ENCODE data around the gene H6PD.

- TF ChIP-seq CTCF (IDR thresholded peaks at IDR 0.05; ENCODE audit: low read depth, low read length, missing input control) (peak; percentile 67), MAX (IDR thresholded peaks at IDR 0.05) (no peak), REST (IDR thresholded peaks at IDR 0.05) (peak; percentile 20), SP1 (IDR thresholded peaks at IDR 0.05) (peak; percentile 32), TAF1 (conservative IDR thresholded peaks at IDR 0.05) (no peak), ATF3 (IDR thresholded peaks at IDR 0.05) (no peak), RXRA (IDR thresholded peaks at IDR 0.05) (peak in 1 of 2 donors; percentile 54), EGR1 (IDR thresholded peaks at IDR 0.05; ENCODE audit: low read depth in 2 of 2) (no peak), YY1 (IDR thresholded peaks at IDR 0.05) (no peak), RAD21 (IDR thresholded peaks at IDR 0.05) (peak; percentile 65 to 82)
Measured at GRCh38 chr1:9249534-9250410, 15.2 kb downstream of the H6PD start.

Measured in liver (tissue), 3 donors.